ENCODE data around the gene EPS8L2. TPM values are rescaled to one million over a fixed set of nuclear protein-coding genes. Genes with fewer than 3 reads are reported as not detected.

Gene EPS8L2
- total and polyA plus RNA-seq, 10 of the 15 experiments (the other 5 are each of a cell fraction or from before 2014, with no cell fraction given): 0.76 to 20.0 (median 9.7) TPM

DNA sequence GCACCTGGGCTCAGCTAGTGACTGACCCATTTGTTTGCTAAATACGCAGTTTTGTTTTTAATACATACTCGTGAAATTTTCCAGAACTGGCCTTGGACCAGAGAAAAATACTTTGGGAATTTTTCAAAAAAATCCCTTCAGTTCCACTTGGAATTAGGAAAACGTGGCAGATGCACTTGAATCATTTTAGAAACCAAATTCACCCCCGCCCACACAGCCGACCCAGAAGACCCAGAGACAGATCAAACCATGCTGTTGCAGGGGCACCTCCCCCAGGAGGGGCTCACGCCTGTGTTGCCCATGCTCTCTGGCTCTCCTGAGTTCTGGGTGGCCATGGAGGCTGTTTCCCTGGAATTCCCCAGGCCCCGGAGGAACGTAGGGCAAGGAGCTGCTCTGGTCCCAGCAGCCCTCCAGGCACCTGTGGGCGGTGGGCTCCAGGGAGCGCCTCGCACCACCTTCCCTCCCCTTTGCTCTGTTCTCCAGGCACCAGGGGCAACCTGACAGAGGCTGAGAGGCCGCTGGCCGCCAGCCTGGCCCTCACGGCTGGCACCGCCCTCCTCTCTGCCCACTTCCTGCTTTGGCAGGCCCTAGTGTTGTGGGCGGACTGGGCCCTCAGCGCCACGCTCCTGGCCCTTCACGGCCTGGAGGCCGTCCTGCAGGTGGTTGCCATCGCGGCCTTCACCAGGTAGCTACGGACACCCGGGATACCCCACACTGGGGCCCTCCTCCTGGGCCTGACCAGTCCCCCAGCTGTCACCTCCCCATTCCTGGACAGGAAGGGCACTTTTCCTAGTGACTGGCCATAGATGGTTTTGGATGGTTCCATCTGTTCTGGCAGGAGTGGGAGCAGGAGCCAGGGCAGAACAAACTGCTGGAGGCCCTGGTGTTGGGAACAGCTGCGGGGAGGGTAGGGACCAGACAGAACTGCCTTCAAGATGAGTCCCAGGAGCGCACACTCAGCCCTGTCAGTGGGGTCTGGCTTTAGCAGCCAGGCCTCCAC, 3.3 kb upstream of the EPS8L2 start (continued):
- TF ChIP-seq FOS (IDR thresholded peaks at IDR 0.05; ENCODE audit: borderline replicate concordance, extremely low read depth, insufficient read length): no peak
- TF ChIP-seq SPI1 (IDR thresholded peaks at IDR 0.05; ENCODE audit: borderline replicate concordance, insufficient read depth, low read depth, low read length): no peak

DNA sequence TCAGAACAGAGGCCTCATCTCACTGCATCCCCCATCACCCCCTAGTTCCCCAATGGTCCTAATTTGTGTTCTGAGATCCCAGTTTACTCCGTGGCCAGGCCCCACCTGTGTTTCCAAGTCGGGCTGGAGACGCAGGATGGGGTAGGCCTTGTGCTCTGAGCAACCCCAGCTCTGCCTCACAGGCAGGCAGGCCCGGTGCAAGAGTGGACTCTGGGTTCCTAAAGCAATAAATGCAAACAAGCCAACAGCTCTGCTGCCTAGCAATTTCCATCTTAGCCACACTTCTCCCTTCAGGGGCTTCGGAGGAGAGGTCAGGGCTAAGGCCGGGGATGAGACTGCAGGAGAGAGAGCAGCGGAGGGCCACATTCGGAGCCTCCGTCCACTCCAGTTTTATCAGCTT, 2.5 kb upstream of the EPS8L2 start:
- no peak overlapping the region for H3K4me2 ChIP-seq (ENCODE audit: control insufficient read depth, insufficient read depth)
- no peaks in the 10 kb centered on the region for H4K20me1 ChIP-seq (ENCODE audit: control insufficient read depth, insufficient read depth)
- no peak overlapping the region for H2AFZ ChIP-seq (ENCODE audit: control insufficient read depth, low read depth, low read length)
- ChIA-PET SMC1A (ENCODE audit: uncharacterized antibody, unreplicated experiment) (interaction anchor here (0.7 kb wide), 1 partner anchor 103 kb away, joined by 3 read pairs; no protein-coding TSS in a partner anchor), POLR2A (interaction anchor here (1.5 kb wide), 1 partner anchor 10 kb away, joined by 5 read pairs; no protein-coding TSS in a partner anchor), CTCF (no interaction called here), RAD21 (ENCODE audit: unreplicated experiment) (interaction anchor here (1.1 kb wide), 1 partner anchor 23 kb away, joined by 3 read pairs; no protein-coding TSS in a partner anchor)
- no peak overlapping the region for H3K4me3 ChIP-seq
- ATAC-seq: no peak
- H3K27ac ChIP-seq (ENCODE audit: control insufficient read depth, insufficient read depth): no peak overlapping the region
- 87% methylated on average over 9 of the region's 9 CpGs for WGBS (ENCODE audit: insufficient coverage, insufficient replicate concordance, low lambda C conversion rate, missing lambda C conversion rate)
- DNase-seq (ENCODE audit: low read depth, low spot score): no peak
- H3K27me3 ChIP-seq (replicated peaks in 1 of 2; ENCODE audit: control insufficient read depth in 2 of 2, insufficient read depth in 2 of 2, low read length in 1 of 2): no peaks in the 10 kb centered on the region; a peak in 1 of 4 replicates
- in situ Hi-C loops (cut with MboI) (no loop called here), intact Hi-C loops (cut with micrococcal nuclease; ENCODE audit: unreplicated experiment) (no loop called here)
- no peaks in the 10 kb centered on the region for H3K9me3 ChIP-seq (replicated peaks; ENCODE audit: control insufficient read depth, insufficient read depth, low read length)
- H3K9ac ChIP-seq (ENCODE audit: control insufficient read depth, insufficient read depth, low read length): no peak overlapping the region
- peaks cover 0 to 5% of the 10 kb centered on the region in 2 experiments; a peak in 2 of 4 replicates for H3K36me3 ChIP-seq (ENCODE audit: control insufficient read depth in 2 of 2, insufficient read depth in 2 of 2, low read length in 1 of 2)
- no peaks in the 10 kb centered on the region for H3K4me1 ChIP-seq (ENCODE audit: control insufficient read depth, insufficient read depth, low read length)
- no peaks in the 10 kb centered on the region for H3K79me2 ChIP-seq (ENCODE audit: control insufficient read depth, insufficient read depth, low read length)
- BruUV-seq (replicated peaks): no TSS peak
- FAIRE-seq: no peak
- TF ChIP-seq, protein P1, sequence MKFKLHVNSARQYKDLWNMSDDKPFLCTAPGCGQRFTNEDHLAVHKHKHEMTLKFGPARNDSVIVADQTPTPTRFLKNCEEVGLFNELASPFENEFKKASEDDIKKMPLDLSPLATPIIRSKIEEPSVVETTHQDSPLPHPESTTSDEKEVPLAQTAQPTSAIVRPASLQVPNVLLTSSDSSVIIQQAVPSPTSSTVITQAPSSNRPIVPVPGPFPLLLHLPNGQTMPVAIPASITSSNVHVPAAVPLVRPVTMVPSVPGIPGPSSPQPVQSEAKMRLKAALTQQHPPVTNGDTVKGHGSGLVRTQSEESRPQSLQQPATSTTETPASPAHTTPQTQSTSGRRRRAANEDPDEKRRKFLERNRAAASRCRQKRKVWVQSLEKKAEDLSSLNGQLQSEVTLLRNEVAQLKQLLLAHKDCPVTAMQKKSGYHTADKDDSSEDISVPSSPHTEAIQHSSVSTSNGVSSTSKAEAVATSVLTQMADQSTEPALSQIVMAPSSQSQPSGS (IDR thresholded peaks at IDR 0.05; ENCODE audit: low read length): no peak
- no peak for TF ChIP-seq BMI1 (IDR thresholded peaks at IDR 0.05; ENCODE audit: borderline replicate concordance)
- TF ChIP-seq HDAC6 (IDR thresholded peaks at IDR 0.05; ENCODE audit: unreplicated experiment): no peak
- TF ChIP-seq NFIC (IDR thresholded peaks at IDR 0.05; ENCODE audit: low read depth, low read length): no peak
- TF ChIP-seq, protein P2, sequence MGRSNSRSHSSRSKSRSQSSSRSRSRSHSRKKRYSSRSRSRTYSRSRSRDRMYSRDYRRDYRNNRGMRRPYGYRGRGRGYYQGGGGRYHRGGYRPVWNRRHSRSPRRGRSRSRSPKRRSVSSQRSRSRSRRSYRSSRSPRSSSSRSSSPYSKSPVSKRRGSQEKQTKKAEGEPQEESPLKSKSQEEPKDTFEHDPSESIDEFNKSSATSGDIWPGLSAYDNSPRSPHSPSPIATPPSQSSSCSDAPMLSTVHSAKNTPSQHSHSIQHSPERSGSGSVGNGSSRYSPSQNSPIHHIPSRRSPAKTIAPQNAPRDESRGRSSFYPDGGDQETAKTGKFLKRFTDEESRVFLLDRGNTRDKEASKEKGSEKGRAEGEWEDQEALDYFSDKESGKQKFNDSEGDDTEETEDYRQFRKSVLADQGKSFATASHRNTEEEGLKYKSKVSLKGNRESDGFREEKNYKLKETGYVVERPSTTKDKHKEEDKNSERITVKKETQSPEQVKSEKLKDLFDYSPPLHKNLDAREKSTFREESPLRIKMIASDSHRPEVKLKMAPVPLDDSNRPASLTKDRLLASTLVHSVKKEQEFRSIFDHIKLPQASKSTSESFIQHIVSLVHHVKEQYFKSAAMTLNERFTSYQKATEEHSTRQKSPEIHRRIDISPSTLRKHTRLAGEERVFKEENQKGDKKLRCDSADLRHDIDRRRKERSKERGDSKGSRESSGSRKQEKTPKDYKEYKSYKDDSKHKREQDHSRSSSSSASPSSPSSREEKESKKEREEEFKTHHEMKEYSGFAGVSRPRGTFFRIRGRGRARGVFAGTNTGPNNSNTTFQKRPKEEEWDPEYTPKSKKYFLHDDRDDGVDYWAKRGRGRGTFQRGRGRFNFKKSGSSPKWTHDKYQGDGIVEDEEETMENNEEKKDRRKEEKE (IDR thresholded peaks at IDR 0.05): no peak
- no peak for TF ChIP-seq NFYA (IDR thresholded peaks at IDR 0.05; ENCODE audit: borderline replicate concordance, low read depth, low read length)
- TF ChIP-seq KDM1A (IDR thresholded peaks at IDR 0.05; ENCODE audit: borderline replicate concordance): no peak
- TF ChIP-seq, protein P3, sequence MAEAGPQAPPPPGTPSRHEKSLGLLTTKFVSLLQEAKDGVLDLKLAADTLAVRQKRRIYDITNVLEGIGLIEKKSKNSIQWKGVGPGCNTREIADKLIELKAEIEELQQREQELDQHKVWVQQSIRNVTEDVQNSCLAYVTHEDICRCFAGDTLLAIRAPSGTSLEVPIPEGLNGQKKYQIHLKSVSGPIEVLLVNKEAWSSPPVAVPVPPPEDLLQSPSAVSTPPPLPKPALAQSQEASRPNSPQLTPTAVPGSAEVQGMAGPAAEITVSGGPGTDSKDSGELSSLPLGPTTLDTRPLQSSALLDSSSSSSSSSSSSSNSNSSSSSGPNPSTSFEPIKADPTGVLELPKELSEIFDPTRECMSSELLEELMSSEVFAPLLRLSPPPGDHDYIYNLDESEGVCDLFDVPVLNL (IDR thresholded peaks at IDR 0.05; ENCODE audit: low read depth, low read length): no peak

Data from GM12878 (cell line).